GM12801 (cell line): ENCODE measurements around the gene ADAMTS19.

Source experiments
- CTCF ChIP-seq: IDR thresholded peaks from one replicate; pipeline ENCODE4 v1.5.1; 2011; ENCODE audit warnings: control low read depth; ENCODE audit not compliant: insufficient read length; ENCODE audit errors: extremely low read depth

The ADAMTS19 gene

GRCh38 chr5:129426071-129426470 is 34.0 kb upstream of the ADAMTS19 start:
- no peak for TF ChIP-seq CTCF

- no peak for TF ChIP-seq CTCF
Measured at GRCh38 chr5:129431406-129431805, 28.7 kb upstream of the ADAMTS19 start.

- TF ChIP-seq CTCF: no peak
Measured at GRCh38 chr5:129438322-129438721, 21.8 kb upstream of the ADAMTS19 start.

- no peak for TF ChIP-seq CTCF
Measured at GRCh38 chr5:129440424-129440823, 19.7 kb upstream of the ADAMTS19 start.

GRCh38 chr5:129441096-129441495 is 19.0 kb upstream of the ADAMTS19 start:
- TF ChIP-seq CTCF: no peak

- no peak for TF ChIP-seq CTCF
Measured at GRCh38 chr5:129445379-129445778, 14.7 kb upstream of the ADAMTS19 start.

- TF ChIP-seq CTCF: no peak
Measured at GRCh38 chr5:129447968-129448367, 12.1 kb upstream of the ADAMTS19 start.

- no peak for TF ChIP-seq CTCF
Measured at GRCh38 chr5:129448654-129449053, 11.4 kb upstream of the ADAMTS19 start.
